IPS-11a (cell line): ENCODE measurements around the gene SPATA13.

Experiments
- H3K4me3 ChIP-seq: one replicate; pipeline ENCODE4 v1.5.1; 2013; ENCODE audit warnings: low read depth, low read length, control low read depth

Gene SPATA13

DNA sequence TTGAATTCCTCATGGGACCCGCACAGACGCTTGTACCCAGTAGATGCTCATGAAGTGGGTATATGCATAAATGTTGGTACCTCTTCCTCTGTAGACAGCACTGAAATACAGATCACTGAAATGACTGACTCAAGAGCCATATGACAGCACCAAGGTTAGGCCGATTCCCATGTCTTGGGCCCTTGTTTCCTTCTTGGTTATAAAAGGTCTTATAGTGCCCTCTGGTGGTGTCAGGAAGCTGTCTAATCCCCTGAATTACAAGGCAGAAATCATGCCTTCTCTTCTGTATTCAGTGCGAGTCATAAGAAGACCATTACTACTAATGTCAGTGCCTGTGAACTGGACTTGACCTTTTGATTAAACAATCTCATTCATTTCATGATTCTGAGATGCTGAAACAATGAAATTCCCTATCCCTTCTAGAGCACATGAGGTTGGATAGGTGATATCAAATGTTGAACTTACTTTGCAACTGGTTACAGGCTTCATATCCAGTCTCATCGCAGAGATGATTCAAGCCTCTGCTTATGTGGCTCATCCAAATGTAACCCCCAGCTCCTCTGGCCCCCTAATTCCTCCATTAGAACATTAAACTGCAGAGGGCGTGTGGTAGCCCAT, 59.7 kb downstream of the SPATA13 start:
- H3K4me3 ChIP-seq: no peak overlapping the region

DNA sequence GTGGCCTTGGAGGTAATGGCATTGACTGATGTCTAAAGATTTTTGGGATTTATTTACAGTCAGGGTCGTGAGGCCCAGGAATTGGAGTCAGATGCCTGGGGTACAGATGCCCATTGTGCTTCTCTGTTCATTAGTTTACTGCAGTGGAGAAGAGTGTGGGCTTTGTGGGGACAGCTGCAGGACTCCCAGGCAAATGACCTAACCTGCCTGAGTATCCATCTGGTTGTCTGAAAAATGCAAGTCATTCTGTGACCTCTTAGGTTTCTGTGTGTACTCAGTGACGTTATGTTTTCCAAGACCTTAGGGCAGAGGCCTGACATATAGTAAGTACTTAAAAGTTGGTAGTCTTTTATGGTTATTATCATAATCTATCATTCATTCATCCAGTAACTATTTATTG, 60.5 kb downstream of the SPATA13 start:
- no peak overlapping the region for H3K4me3 ChIP-seq

DNA sequence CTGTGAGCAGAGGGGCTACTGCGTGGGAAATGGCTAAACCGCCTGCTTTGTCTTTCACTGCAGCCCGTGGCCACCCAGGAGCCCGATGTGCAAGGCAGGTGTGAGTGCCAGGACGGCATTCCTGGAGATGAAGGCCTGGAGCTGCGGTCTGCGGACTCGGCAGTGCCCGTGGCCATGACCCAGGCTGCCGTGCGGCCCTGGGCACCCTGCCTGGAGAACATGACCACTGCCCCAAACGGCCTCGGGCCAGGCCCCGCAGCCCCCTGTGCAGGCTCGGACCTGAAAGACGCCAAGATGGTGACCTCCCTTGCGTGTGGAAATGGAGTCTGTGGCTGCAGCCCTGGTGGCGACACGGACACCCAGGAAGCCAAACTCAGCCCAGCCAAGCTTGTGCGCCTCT, 62.2 kb downstream of the SPATA13 start:
- H3K4me3 ChIP-seq: no peak overlapping the region

DNA sequence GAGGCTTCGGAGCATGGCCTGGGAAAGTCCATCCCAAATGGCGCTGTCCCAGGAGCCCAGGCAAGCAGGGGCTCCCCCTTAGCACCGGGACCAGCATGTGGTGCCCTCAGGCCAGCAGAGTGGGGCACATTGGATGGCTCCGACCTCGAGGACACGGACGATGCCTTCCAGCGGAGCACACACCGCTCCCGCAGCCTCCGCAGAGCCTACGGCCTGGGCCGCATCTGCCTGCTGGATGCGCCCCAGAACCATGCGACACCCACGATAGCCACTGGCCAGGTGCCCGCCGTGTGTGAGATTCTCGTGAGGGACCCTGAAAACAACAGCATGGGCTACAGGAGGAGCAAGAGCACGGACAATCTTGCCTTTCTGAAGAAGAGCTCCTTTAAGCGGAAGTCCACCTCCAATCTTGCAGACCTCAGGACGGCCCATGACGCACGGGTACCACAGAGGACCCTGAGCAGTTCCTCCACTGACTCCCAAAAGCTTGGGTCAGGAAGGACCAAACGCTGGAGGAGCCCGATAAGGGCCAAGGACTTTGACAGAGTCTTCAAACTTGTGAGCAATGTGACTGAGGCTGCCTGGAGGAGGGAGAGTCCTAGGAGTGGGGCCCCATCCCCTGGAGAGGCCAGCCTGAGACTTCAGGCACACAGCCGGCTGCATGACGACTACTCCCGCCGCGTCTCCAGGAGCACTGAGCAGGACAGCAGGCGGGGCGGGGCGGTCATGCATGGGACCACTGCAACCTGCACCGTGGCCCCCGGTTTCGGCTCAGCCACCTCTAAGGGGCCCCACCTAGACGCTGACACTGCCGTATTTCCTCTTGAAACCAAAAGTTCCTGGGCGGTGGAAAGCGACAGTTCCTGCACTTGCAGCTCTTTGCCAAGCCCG, 63.1 kb downstream of the SPATA13 start:
- no peak overlapping the region for H3K4me3 ChIP-seq

DNA sequence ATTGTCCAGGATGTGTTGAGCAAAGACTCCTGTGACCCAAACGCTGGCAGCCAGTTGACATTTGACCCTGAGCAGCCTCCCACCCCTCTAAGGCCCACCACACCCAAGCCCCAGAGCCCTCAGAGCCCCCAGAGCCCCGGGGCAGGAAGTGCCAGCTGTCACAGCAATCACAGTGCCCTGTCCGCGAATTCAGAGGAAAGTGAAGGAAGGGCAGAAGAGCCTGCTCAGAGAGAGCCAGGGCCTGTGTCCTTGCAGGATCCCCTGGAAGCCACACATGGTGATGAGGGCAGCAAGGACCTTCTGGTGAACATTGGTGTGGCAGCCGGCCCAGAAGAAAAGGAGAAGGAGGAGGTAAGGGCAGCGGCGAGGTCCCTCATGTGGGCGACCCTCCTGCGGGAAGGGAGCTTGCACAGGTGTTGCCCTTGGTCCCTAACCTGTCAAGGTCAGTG, 63.7 kb downstream of the SPATA13 start:
- H3K4me3 ChIP-seq: no peak overlapping the region

DNA sequence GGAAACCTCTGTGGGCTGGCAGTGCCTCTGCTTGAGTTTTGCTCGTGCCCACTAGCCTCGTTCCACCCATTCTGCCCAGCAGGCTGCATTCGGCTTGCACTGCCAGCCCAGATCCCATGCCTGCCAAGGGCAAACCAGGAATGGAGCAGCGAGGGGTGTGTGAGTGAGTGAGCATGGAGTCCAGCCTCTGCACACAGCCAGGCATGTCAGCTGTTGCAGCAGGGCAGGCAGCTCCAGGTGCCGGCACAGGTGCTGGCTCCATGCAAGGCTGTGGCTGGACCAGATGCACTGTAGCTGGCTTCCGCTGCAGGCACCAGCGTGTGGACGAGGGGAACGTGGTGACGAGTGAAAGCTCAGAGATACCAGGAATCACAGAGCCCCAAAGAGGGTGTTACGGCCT, 64.5 kb downstream of the SPATA13 start:
- H3K4me3 ChIP-seq: no peak overlapping the region

DNA sequence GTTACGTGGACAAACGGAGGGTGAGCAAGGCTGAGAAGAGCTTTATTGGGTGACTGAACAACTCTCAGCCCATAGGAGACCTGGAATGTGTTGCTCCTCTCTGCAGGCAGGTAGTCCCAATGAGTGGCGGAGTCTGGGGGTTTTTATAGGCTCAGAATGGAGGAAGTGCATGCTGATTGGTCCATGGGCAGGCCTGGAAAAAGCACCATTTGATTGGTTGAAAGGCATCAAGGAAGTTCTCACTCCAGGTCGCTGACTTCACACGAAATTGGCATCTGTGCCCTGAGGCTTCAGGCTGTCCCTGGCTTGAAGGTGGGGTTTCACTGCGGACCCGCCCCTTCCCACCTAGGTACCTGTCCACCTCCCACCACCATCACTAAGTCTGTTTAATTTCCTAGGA, 65.4 kb downstream of the SPATA13 start:
- no peak overlapping the region for H3K4me3 ChIP-seq

DNA sequence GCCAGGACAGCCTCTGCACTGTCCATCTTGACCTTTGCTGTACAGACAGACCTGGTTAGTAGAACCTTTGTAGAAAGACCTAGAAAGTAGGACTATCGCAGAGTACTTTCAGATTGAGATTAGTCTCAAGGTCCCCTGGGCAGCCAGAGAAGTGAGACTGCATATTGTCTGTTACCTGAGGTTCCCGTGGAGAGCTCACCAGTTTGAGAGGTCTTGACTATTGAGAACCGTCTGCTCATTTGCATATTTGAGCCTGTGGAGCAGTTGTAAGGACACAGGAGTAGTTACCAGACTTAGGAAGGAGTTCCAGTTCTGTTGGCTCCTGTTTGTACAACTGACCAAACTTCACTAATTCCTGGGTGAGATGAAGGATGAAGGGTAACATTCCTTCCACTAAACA, 66.2 kb downstream of the SPATA13 start:
- H3K4me3 ChIP-seq: no peak overlapping the region

DNA sequence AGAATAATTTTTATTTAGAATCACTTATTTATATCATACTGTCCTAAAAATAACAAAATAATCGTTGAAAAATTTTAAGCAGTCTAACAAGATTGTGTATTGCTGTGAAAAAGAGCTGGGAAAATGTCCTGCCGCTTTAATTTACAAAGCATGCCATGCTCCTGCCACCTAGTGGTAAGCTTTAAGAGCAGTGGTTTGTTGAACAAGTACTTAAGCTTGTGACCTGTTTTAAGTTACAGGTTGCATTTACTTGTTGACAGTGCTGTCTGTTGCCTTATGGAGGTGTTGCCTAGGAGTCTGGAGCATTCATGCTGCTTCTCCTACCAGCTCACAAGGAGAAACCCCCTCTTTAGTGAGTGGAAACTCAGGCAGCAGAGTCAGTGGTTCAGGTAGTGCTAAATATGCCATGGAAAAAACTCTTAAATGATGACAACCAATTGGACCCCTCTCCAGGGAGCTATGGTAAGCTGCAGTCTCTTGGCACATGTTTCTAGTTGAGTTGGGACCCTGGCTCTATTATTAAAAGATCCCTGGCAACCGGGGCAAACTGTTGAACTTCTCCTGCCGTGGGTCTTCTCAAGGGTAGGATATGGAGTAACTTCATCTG, 68.4 kb downstream of the SPATA13 start:
- no peak overlapping the region for H3K4me3 ChIP-seq

DNA sequence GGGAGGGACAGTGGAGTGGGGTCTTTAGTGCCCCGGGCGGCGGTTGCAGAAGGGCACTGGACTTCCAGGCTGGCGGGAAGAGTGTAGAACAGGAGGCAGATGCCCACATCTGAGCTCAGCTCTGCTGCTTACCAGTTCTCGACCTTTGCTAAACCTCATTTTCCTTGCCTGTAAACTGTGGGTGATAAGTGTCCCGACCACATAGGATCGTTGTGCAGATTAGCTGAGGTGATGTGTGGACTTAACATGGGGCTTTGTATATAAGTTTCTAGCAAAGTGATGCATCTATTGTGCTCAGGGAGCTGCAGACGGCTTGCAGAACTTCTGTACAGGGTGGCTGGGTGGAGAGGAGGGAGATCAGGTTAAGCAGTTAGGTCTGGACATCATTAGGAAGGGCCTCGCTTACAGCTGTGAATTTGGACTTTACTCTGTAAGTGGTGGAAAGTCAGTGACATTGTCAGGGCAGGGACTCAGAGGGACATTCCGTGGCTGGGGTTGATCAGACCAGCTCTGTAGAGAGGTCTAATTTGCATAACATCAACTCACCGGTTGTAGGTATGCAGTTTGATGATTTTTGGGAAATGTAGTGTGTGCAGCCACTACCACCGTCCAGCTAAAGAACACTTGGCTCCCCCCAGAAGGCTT, 70.0 kb downstream of the SPATA13 start:
- no peak overlapping the region for H3K4me3 ChIP-seq

DNA sequence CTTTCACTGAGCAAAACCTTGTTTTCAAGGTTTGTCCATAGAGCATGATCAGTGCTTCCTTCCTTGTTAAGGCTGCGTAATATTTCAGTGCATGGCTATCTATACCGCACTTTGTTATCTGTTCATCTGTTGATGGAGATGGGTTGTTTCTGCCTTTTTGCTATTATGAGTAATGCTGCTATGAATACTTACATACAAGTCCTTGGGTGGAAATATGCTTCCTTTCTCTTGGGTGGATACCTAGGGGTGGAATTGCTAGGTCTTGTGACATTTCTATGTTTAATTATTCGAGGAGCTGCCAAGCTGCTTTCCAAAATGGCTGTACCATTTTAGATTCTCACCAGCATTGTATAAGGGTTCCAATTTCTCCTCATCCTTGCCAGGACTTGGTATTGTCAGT, 70.9 kb downstream of the SPATA13 start:
- no peak overlapping the region for H3K4me3 ChIP-seq

DNA sequence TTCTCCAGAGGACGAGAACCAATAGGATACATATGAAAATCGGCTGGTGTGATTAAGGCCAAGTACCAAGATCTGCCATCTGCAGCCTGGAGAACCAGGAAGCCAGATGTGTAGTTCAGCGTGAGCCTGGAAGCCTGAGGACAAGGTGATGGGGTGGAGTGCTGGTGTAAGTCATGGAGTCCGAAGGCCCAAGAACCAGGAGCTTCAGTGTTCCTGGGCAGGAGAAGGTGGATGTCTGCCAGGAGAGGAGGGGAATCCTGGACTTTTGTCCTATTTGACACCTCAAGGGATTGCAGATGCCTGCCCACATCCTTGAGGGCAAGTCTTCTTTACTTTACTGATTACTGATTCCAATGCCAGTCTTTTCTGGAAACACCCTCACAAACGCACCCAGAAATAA, 71.5 kb downstream of the SPATA13 start:
- H3K4me3 ChIP-seq: no peak overlapping the region

DNA sequence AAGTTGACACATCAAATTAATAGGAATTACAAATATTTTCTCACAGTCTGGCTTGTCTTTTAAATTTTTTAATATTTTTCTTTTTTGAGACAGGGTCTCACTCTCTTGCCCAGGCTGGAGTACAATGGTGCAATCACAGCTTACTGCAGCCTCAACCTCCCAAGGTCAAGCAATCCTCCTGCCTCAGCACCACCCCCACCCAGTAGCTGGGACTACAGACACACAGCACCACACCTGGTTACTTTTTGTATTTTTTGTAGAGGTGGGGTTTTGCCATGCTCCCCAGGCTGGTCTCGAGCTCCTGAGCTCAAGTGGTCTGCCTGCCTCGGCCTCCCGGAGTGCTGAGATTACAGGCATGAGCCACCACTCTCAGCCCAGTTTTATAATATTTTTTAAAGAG, 72.0 kb downstream of the SPATA13 start:
- no peak overlapping the region for H3K4me3 ChIP-seq

DNA sequence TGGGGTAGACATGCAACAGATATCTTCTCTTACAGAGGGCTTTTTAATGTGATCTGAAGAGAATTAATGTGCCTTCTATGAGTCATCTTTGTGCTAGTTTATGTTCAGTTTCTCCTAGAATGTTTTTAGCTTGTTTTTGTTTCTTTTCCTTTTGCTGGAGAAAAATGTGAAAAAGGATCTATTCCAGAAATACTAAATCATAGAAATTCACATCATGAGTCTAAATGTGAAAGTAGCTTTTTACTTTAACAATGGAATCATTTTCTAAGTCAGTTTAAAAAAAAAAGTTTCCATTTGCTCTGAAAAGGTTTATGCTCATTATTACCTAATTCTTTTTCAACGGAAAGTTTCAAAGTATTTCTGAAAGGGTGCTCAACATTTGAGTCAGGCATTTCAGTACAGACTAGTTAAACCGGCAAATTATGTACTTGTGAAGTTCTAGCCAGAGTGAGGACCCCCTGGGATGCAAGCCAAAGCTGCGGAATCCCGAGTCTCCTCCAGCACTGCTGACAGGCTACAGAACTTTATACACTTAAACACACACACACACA, 72.9 kb downstream of the SPATA13 start:
- H3K4me3 ChIP-seq: no peak overlapping the region

DNA sequence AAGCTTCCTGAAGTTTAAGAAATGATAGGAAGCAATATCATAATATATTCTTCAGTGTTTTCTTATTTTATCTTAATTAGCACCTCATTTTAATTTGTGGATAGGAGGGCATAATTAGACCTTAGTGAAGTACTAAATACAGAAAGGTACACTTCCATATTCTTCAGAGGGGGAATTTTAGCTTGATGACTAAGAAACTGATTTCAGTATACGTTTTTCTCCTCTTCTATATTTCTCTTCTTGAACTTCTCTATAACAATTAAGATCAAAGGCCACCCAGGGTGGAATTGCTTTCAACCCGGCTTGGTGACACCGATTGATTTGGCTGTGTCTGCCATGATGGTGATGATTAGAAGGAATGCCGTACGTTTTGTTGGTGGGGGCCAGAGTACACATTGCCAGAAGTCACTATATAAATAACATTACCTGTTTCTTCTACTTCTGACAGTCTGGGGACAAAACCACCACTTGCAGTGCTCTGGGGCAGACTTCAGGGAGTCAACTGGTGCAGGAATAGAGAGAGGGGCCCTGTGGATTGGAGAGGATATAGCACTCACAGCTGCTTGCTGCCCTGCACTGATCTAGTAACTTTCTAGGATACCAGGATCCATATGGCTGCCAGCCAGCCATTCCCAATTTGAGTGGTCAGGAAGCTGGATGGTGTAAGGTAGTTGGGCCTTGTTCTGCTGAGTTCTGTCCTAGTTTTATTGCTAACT, 73.8 kb downstream of the SPATA13 start:
- H3K4me3 ChIP-seq: no peak overlapping the region

DNA sequence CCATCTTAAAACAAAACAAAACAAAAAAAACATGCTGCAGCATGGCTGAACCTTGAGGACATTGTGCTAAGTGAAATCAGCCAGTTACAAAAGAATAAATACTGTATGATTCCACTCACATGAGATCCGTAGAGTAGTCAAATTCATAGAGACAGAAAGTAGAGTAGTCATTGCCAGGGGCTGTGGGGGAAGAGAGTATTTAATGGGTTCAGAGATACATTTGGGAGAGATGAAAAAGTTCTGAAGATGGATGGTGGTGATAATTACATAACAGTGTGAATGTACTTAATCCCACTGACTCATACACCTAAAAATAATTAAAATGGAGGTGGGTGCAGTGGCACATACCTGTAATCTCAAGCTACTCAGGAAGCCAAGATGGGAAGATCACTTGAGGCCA, 76.8 kb downstream of the SPATA13 start:
- no peak overlapping the region for H3K4me3 ChIP-seq

DNA sequence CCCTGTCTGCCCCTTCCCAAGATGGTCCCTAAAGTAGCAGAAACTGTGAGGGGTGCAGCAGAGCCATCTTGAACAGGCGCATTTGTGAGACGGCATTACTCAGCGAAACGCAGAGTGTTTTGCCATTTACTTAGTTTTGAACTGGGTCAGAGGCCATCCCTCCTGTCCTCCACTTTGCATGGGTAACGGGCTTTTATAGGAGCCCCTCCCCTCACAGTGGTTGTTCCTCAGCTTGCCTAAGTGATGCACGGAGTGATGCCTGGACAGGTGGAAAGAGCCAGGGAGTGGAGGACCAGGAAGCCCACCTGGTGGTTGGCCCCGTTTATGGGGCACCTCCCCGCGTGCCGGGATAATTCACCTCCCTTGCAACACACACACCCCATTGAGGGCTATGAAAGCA, 80.8 kb downstream of the SPATA13 start:
- no peak overlapping the region for H3K4me3 ChIP-seq

DNA sequence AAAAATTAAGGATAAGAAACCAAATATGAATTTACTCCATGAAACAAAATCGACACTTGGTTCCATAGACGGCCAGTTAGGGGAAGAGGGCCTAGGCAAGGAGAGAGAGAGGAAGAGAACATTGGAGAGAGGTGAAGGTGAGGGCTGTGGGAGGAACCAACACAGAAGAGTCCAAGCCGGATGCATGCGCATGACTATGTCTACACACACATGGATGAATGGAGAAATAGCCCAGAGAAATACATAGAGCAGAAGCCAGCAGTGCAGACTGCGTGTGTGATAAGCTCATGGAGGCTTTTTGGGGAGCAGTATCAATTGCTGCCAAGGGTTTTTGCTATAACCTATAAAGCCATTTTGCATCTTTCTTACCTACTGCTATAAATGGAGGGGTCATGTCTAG, 81.6 kb downstream of the SPATA13 start:
- no peak overlapping the region for H3K4me3 ChIP-seq

DNA sequence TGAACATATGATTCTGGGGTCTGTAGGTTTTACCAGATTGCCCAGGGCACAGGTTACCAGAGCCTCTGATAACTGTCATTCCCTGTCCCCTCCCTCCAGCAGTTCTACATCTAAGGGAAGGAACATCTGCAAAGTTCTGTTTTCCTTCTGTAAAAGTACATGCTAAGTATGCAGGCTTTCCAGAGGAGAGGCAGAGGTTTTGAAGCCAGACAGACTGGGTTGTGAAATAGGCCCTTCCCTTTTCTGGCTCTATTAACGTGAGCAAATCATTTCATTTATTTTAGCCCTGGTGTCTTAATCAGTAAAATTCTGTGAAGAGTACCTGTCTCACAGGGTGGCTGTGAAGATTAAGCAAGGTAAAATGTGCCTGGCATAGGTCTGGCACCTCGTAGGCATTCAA, 82.8 kb downstream of the SPATA13 start:
- no peak overlapping the region for H3K4me3 ChIP-seq

DNA sequence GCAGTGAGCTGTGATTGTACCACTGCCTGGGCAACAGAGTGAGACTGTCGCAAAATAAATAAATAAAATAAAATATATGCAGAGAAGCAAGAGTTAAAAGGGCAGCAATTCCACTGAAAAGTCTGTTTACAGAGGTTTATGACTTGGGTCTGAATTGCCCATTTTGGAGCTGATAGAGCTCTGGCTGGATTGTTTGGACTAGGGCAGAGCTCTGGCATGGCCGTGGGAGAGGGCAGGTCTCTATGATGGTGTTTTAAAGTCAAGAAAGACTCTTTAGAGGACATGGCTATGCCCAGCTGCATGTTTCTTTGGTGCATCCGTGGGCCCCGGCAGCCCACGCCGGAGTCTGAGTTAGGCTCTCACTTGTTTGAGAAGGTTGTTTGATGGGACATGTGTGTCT, 84.3 kb downstream of the SPATA13 start:
- no peak overlapping the region for H3K4me3 ChIP-seq

DNA sequence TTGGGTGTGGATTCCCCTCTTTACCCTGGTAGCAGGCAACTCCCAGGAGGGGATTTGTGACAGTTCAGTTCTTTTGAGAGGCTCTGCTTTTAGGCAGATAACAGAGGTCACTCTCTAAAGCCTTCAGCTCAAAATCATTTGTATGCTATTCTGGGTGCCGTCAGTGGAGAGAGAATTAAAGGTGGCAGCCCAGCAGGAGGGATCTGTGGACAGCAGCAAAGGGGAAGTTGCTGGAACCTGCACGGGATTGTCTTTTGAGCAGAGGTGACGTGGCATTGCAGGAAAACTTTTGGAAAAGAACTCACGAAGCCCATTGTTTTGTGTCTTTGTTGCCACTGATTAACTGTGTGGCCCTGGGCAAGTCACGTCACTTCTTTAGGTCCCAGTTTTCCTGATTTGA, 86.5 kb downstream of the SPATA13 start:
- H3K4me3 ChIP-seq: no peak overlapping the region
